HG03460 (cell line): ENCODE results near the gene PTCH2.
"Not testable (repeated sequence)": the region's sequence is repeated elsewhere in the genome, so short reads cannot be mapped to it uniquely, and the experiment has no call there.

ENCODE experiments used
- ATAC-seq: cut with Tn5 transposase; IDR thresholded peaks from one replicate; pipeline ENCODE4 v1.9.1; 2021; ENCODE audit not compliant: unreplicated experiment

PTCH2 gene

GRCh38 chr1:44839576-44839975 lies 3.5 kb downstream of the PTCH2 start:
- no peak for ATAC-seq

- not testable (repeated sequence) for ATAC-seq
Observed at GRCh38 chr1:44838294-44838693, 4.8 kb downstream of the PTCH2 start.

GRCh38 chr1:44835738-44836675 lies 7.0 kb downstream of the PTCH2 start:
- peak; percentile 79 for ATAC-seq

- ATAC-seq: no peak
Observed at GRCh38 chr1:44834328-44834727, 8.7 kb downstream of the PTCH2 start.

GRCh38 chr1:44832056-44832705 lies 10.9 kb downstream of the PTCH2 start:
- no peak for ATAC-seq

GRCh38 chr1:44831516-44831915 lies 11.5 kb downstream of the PTCH2 start:
- no peak for ATAC-seq

- ATAC-seq: no peak
Observed at GRCh38 chr1:44830900-44831304, 12.2 kb downstream of the PTCH2 start.

GRCh38 chr1:44829506-44830384 lies 13.3 kb downstream of the PTCH2 start:
- no peak for ATAC-seq

GRCh38 chr1:44828841-44829440 lies 14.1 kb downstream of the PTCH2 start:
- no peak for ATAC-seq

- ATAC-seq: no peak
Observed at GRCh38 chr1:44828003-44828651, 14.9 kb downstream of the PTCH2 start.

GRCh38 chr1:44827197-44828002 lies 15.7 kb downstream of the PTCH2 start:
- ATAC-seq: no peak

GRCh38 chr1:44826375-44827196 lies 16.5 kb downstream of the PTCH2 start:
- no peak for ATAC-seq

GRCh38 chr1:44824392-44824791 lies 18.7 kb downstream of the PTCH2 start:
- not testable (repeated sequence) for ATAC-seq

GRCh38 chr1:44822981-44823451 lies 20.0 kb downstream of the PTCH2 start:
- ATAC-seq: no peak

- no peak for ATAC-seq
Observed at GRCh38 chr1:44822131-44822701, 20.8 kb downstream of the PTCH2 start.

- no peak for ATAC-seq
Observed at GRCh38 chr1:44821240-44821715, 21.8 kb downstream of the PTCH2 start.

- ATAC-seq: peak; percentile 4
Observed at GRCh38 chr1:44820328-44821239, 22.5 kb downstream of the PTCH2 start.
